CD4-positive, alpha-beta T cell treated with Interleukin-12 subunit alpha and Interleukin-12 subunit beta, for 1 hour (primary cell): ENCODE results near the gene VPS13D.
"Not testable (repeated sequence)": the region's sequence is repeated elsewhere in the genome, so short reads cannot be mapped to it uniquely, and the experiment has no call there.

Source experiments
- DNase-seq: peaks from one replicate; pipeline ENCODE4 v3.0.0-alpha.2; 2020

VPS13D gene

DNA sequence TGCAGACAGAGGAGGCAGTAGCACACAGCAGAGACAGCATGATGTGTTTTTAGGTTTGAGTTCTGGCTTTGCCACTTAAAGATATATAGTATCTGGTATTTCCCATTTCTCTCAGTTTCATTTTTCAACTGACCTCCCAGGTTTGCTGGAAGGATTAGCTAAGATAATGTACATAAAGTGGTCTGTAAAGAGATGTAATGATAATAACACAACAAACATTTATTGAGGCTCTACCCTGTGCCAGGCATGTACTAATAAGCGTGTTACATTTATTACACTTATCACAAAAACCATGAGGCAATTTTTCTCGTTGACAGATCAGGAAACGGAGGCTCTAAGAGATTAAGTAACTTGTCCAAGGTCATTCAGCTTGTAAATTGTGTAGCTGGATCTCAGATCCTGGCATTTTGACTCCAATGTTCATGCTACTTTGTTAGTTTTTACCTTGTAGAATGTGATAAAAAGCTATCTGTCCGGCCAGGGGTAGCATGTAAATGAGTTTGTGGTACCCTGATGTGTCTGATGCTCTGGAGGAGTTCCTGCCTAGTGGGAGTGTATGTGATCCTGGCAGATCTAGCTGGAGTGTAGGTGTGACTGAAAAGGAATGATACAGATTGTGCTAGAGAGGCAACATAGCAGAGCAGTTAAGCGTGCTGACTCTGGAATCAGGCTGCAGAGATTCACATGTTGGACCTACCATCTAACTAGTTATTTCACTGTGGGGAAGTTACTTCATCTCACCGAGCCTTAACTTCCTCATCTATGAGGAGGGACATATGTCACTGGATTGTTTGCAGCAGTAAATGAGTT is 146.6 kb downstream of the VPS13D start:
- no peak for DNase-seq

DNA sequence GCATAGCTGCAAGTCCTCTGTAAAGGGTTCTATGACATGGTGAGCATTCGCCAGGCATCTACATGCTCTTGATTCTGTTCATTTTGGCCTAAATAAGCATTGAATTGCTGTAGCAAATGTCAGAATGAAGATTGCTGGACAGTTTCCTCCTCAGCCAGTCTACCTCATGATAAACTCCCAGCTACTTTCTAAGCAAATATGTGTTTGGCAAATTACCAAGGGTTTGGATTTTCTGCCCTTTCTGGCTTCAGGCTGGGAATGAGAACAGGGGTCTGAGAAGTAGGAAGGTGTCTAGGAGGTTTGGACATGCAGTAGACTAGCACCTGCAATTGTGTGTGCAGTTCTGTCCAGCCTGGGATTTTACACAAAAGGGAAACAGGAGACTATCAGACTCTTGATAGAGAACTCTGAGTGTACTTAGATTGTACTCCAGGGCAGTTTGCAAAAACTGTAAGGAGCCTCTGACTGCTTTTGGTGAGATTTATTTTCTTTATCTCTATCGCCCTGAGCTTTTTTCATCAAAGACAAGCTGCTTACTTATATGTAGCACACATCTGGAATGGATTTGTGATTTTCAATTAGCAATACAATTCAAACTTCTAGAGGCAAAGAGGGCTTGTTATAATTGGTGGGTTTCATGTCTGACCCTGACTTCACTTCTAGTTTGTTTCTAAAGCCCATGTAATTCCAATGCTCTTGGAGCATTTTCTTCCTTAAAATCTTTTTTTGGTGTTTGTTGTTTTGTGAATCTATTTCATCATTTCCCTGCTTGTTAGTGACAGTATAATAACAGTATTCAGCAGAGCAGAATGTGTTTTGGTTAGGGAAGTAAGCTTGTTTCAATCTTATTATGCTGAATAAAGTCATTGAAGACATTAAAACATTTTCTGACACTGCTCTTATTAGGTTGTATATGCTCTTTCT is 150.8 kb downstream of the VPS13D start:
- no peak for DNase-seq

DNA sequence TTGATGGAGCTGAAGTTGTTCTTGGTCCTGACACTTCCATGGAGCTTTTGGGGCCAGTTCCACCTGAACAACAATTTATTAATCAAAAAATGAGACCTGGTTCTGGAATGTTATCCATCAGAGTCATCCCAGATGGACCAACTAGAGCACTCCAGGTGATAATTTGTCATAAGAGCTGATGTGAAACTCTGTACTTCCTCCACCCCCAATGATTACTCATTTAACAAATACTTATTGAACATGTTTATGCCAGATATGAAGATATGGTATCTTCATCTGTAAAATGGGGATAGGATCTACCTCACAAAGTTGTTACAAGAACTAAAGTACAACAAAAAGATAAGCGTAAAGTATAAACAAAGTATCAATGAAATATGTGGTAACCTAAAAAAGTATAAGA is 153.2 kb downstream of the VPS13D start:
- DNase-seq = no peak

DNA sequence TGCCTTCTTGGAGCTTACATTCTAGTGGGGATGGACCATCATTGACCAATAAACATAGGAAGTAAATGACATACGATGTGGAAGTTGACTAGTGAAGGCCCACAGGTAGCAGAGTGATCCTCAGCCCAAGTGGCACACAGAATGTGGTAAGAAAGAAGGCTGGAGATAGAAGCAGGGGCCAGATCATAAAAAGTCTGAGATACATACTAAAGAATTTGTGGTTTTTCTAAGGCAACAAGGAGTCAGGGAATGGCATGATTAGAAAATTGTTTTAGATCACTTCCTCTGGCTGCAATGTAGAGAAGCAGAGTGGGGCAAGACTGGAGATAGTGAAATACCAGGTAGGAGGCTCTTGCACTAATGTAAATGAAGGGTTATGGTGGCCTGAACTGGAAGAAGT is 154.0 kb downstream of the VPS13D start:
- DNase-seq = no peak

DNA sequence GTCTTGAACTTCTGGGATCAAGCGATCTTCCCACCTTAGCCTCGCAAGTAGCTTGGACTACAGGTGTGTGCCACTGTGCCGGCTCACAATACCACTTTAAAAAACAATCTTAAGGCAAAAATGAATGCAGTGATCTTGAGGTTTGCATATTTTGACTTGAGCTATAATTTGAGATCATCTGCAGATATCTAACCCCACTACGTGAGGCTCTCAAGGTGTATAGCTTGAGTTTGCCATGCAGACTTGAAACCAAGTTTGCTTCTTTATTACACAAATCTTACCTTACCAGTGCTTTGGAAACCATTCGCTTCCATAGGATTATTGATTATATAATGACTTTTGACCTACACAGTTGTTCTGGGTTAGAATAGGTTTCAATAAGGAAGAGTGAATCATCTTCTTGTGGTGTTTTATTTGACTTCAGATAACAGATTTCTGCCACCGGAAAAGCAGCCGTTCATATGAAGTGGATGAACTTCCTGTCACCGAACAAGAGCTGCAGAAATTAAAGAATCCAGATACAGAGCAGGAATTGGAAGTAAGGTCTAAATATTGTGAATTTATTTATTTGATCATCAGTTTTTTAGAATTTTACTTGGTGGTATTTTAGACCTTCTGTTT is 155.1 kb downstream of the VPS13D start:
- peak; percentile 50 for DNase-seq

DNA sequence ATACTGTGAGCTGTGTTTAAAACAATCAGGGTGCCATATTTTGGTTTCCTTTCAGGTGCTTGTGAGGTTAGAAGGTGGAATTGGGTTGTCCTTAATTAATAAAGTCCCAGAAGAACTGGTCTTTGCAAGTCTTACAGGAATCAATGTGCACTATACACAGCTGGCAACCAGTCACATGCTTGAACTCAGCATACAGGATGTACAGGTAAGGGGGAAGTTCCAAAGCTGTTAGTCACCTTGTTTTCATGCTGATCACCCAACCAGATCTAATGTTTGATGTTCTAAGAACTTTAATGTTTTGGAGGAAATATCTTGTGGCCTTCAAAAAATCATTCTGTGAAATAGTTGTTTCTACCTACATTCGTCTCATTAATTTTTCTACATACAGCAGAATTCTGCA is 156.3 kb downstream of the VPS13D start:
- peak; percentile 65 for DNase-seq

DNA sequence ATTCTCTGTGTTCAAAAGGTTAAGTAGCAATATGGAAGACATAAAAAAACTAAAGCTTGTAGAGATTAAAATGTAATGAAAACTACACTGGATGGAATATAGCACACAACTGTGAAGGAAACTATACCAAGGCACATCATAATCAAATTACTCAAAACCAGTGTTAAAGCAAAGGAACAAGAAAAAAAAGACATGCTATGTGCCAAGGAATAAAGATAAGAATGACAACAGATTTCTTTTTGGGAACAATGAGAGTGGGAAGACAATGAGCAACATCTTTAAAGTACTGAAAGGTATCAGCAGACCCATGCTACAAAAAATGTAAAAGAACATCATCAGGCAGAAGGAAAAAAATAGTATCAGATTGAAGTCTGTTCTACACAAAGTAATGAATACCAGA is 157.8 kb downstream of the VPS13D start:
- no peak for DNase-seq

DNA sequence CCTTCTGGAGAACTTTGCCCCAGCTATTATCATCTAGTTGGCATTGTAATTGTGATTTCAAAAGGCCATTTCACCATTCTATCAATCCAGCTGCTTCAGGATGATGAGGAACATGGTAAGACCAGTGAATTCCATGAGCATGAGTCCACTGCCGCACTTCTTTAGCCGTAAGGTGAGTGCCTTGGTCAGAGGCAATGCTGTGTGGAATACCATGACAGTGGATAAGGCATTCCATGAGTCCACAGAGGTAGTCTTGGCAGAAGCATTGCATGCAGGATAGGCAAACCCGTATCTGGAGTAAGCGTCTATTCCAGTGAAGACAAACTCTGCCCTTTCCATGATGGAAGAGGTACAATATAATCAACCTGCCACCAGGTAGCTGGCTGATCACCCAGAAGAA is 160.5 kb downstream of the VPS13D start:
- not testable (repeated sequence) for DNase-seq

DNA sequence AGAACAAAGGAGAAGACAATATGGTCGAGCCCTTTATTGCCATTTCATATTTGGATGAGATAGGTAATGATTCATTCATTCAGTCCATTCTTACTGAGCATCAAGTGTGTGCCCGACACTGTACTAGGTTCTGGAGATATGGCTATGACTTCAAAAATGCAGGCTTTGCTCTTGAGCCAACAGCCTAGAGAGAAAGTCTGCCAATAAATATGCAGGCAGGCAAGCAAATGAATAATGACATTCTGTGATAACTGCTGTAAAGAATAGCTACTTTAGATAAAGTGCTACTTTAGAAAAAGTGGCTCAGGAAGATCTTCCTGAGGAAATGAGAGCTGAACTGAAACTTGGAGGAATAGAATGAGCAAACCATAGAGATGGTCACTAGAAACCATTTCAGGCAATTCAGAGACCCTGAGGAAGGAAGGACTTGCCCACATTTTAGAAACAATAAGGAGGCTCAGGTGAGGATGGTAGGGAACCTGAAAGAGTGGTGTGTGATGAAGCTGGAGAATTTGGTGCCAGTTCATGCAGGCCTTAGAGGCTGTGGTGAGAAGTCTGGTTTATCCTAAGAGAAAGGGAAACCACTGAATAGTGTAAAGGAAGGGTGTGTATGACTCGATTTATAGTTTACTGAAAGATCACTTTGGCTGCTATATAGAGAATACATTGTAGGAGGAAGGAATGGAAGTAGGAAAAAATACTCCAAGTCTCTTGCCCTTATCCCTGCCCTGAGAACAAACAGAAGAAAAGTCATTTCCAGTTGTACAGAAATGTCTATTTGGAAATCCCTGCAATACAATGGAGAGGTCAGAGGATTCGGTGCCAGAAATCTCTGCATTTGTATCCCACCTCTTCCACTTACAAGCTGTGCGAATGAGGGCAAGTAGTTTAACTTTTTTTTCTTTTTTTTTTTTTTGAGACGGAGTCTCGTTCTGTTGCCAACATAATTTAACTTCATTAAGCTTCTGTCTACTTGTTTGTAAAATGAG is 167.9 kb downstream of the VPS13D start:
- no peak for DNase-seq

DNA sequence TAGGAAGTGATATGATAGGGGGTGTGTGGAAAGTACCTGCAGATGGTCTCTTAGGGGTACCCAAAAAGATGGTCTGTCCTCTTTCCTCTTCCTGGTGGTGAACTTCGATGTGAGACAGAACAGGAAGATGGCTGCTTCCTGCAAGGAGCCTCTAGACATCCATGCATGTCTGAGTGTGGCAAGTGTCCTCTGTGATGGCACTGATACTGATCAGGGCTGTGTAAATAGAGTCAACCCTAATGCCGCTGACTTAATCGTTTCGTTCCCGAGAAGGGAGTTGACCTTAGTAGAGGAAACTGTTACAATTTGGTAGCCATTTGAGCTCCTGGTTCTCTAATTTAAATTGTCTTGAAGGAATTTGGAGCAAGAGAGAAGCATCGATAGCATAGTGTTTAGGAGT is 168.6 kb downstream of the VPS13D start:
- DNase-seq = no peak

DNA sequence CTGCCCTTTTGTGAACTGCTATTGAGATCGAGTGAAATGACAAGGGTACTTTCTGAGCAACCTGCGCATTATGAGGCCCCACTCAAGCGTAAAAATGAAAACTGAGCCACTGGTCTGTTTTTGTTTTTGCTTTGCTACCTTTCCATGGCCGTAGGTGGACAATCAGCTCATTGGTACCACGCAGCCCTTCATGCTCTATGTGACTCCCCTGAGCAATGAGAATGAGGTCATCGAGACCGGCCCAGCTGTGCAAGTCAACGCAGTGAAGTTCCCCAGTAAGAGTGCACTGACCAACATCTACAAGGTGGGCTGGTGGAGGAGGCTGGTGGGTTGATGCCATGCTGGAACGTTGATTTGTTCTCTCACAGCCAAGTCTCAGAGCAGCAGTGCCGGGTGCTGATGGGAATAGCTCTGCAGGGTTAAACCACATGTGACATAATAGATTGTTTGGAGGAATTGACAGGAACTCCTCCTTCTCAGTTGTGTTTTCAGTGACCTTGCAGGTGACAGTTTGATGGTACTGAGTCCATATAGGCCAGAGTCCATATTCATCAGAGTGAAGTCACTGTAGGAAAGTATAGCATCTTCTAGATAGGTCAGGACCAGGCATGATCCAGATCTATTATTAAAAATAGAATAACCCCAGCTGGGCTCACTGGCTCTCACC is 170.3 kb downstream of the VPS13D start:
- DNase-seq = no peak

DNA sequence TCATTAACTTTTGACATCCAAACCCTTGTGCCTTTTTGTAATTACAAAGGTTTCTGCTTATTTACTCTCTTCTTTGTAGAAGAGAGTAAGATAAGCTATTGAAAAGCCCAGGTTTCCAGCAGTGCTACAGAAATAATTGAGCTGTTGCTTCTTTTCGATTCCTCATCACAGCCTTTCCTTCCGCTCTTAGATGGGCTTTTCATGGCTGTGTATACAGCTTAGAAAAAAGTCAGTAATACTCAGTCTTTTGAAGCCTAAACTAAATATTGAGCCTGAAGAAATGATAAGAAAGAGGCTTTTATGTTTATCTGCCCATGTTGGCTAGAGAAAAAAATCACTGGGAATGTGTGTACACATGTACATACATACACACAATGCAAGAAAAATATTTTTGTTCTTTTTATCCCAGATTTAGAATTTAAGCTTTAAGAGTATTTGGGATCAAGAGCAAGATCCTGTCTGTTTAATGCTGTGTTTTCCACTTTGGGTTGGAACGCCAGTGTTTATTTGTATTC is 172.4 kb downstream of the VPS13D start:
- DNase-seq = no peak

DNA sequence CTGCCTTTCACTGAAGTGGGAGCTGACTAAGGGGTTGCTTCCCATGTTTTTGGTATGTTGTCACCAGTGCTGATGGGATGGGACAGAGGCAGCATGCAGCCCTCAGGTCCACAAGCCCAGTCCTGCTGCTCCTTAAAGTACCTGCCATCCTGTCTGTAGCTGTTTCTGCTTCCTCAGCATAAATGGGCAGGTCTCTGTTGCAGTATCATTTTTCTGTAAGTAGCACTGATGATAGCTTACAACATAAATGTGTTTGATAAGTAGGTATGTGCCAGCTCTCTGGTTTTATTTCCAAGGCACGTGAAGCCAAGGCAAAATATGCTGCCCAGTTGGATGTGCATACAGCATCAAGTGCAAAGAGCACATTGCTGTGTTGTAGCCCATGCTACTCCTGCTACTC is 173.0 kb downstream of the VPS13D start:
- no peak for DNase-seq

DNA sequence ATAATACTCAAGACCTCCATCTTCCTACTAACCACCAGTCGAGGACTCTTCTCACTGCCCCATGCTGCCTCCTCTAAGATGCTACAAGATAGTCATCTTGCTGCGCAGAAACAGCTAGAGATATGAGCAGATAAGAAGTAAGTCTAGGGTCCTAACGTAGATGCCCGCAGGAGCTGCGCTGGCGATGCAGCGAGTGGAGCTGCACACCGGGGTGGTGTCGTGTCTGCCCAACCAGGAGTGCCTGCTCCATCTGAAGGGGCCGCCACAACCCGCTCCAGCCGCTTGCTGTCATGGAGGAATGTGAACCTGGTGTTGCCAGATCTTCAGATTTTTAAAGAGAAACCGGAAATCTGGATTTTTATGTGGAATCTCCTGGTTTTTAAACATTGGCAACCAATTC is 175.1 kb downstream of the VPS13D start:
- no peak for DNase-seq

DNA sequence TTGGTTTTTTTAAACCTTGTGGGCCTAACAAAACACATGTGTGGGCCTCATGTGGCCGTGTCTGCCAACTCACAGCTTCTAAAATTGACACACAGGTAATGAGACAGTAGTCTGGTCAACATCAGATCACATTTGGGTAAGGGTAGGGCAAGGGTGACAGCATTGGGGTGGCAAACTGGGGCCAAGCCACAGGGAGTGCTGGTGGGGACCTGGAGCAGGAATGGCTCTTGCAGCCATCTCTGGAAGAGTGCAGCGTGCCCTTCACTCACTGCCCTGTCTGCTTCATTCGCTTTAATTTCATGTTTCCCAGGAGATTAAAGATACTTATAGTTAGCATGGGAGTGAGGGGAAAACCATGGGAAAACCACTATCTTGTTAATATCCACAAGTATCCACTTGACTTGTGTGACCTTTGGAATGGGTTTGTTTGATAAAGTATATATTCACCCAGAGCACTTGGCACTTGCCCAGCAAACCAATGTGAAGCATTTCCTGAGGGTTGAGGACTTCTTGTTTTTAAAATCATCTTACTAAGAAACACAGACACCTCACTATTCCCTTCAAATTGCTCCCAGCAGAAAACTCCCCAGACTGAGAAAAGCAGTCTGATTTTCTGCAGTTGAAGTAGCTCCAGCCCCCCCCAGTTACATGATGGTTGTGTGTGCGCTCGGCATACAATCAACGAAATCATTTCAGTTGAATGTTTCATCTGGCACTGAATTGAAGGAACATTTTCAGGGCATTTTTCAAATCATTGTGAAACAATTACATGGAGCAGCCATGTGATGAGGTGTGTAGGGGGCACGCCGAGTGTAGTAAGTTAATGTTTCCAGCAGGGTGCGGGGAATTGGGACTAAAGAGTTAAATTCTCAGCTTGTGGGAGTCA is 175.7 kb downstream of the VPS13D start:
- DNase-seq = no peak

DNA sequence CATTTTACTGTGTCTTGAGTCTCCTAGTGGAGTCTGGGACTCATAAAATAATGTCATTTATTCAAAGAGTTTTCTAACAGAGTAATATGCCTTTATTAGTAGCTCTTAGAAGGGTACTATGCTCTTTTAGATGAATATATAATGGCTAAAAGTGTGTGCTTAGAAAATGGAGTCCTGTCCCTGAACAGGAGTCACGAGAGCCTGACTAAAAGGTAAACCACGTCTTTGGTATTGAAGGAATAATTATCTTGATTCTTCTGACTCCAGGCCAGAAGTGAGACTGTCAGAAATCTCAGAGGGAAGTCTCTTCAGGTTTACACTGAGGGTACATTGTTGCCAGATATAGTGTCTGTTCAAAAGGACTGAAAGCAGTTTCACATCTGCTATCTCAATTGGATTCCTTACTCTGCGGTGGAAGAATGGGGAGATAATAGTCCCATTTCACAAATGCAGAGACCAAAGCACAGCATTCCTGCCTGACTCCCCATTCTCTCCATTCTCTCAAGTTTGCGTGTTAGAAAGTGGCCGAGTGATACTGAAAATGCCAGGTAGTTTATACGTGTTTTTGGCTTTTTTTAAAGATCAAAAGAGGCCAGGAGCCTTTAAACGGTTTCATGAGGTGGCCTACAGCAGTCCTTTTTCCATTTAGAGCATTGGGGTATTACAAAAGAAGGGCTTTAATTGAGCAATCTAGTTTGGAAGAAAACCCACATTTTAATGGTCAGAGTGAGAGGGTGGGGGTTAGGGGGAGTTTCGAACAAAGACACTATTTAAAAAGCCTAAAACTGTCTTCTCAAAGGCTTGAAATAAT is 176.6 kb downstream of the VPS13D start:
- DNase-seq = no peak

DNA sequence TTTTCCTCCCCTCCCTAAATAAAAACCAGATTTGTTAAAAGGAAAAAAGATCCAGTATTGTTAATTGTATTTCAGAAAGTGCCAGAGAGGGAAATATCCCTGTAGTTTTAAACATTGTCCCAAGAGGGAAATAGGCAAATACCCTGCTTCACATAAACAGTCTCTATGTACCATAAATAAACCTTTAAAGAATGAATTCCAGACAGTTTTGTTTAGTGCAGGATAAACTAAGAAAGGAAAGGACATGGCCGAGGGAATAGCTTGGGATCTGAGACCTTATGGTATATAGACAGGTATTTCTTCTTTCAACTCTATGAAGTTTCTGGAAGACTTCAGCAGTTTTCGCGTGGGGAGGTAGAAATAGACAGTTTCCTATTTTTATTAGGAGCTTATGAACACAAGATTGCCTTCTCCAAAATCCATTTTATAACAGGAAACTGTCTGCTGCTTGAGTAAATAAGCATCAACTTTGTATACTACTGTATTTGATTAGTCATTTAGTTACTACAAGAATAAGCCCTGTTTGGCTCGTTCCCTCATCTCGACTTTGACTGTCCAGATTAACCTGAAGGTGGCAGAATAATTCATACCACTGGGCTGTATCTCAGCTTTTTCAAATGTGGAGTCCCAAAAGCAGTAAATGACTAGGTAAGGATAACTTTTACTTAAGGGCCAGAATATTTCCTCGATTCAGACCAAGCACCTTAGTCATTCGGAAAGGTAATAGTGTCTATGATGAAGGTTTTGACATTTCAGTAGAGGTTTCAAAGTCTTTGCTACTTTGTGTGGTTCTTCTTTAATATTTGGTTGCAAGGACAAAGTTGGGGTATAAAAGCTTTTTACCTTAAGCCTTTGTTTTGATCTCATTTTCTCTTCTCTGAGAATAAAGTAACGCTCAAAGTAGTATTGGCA is 177.5 kb downstream of the VPS13D start:
- DNase-seq = peak; percentile 47

DNA sequence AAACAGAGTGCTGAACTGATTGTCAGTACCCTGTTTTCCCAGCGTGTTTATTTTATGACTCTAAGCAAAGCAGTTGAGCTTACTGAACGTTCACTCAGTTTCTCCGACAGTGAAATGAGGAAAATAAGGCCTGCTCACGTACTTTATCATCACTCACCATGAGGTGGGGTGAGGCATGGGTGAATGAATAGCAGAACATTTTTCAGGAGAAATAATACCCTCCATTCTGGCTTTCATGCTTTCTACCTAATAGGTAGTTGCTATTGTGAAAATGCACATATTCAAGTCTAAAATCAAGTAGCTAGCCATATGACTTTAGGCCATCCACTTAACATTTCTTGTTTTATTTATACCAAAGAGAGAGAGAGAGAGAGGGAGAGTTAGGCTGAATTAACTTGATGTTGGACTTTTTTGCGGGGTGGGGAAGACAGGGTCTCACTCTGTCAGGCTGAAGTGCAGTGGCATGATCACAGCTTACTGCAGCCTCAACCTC is 178.2 kb downstream of the VPS13D start:
- no peak for DNase-seq
